ENCODE data around the gene TFF1.

TFF1 gene

GRCh38 chr21:42332557-42333317, 33.6 kb downstream of the TFF1 start:
- H3K9me3 ChIP-seq, result no peaks in the 10 kb centered on the region
- peaks cover 7% of the 10 kb centered on the region; the same call in 1 of the 2 replicates for H3K27me3 ChIP-seq
- no peak for DNase-seq
- H3K4me3 ChIP-seq (ENCODE audit: low read depth, low read length), result no peak overlapping the region
- no peaks in the 10 kb centered on the region for H3K4me1 ChIP-seq
- TF ChIP-seq CTCF (IDR thresholded peaks at IDR 0.05; ENCODE audit: low read depth, low read length), result no peak
- H3K36me3 ChIP-seq, result no peaks in the 10 kb centered on the region

- Histone ChIP-seq H3K9me3 (no peaks in the 10 kb centered on the region), H3K4me1 (no peaks in the 10 kb centered on the region), H3K36me3 (no peaks in the 10 kb centered on the region), H3K4me3 (ENCODE audit: low read depth, low read length) (no peak overlapping the region), H3K27me3 (peaks cover 7% of the 10 kb centered on the region; the same call in 1 of the 2 replicates)
- TF ChIP-seq CTCF (IDR thresholded peaks at IDR 0.05; ENCODE audit: low read depth, low read length), result no peak
- no peak for DNase-seq
These were observed 34.7 kb downstream of the TFF1 start for GRCh38 chr21:42331660-42332059.

- Histone ChIP-seq H3K4me1 (no peaks in the 10 kb centered on the region), H3K36me3 (no peaks in the 10 kb centered on the region), H3K9me3 (no peaks in the 10 kb centered on the region), H3K27me3 (peaks cover 4% of the 10 kb centered on the region), H3K4me3 (ENCODE audit: low read depth, low read length) (no peak overlapping the region)
- TF ChIP-seq CTCF (IDR thresholded peaks at IDR 0.05; ENCODE audit: low read depth, low read length), result no peak
- no peak for DNase-seq
These were observed 35.7 kb downstream of the TFF1 start for GRCh38 chr21:42330380-42331371.

- Histone ChIP-seq H3K4me1 (no peaks in the 10 kb centered on the region), H3K9me3 (no peaks in the 10 kb centered on the region), H3K27me3 (peaks cover 23% of the 10 kb centered on the region), H3K36me3 (no peaks in the 10 kb centered on the region), H3K4me3 (ENCODE audit: low read depth, low read length) (no peak overlapping the region)
- no peak for DNase-seq
- no peak for TF ChIP-seq CTCF (IDR thresholded peaks at IDR 0.05; ENCODE audit: low read depth, low read length)
These were observed 41.4 kb downstream of the TFF1 start for GRCh38 chr21:42324896-42325295.

GRCh38 chr21:42321845-42322244, 44.5 kb downstream of the TFF1 start:
- Histone ChIP-seq H3K9me3 (no peaks in the 10 kb centered on the region), H3K4me3 (ENCODE audit: low read depth, low read length) (no peak overlapping the region), H3K27me3 (peaks cover 23% of the 10 kb centered on the region), H3K4me1 (no peaks in the 10 kb centered on the region), H3K36me3 (no peaks in the 10 kb centered on the region)
- DNase-seq, result no peak
- no peak for TF ChIP-seq CTCF (IDR thresholded peaks at IDR 0.05; ENCODE audit: low read depth, low read length)
